K562 (cell line): Measurements from ENCODE around the gene SFI1. TPM values are rescaled to one million over a fixed set of nuclear protein-coding genes. Genes with fewer than 3 reads are reported as not detected.

Experiments
- BDP1 ChIP-seq: IDR thresholded peaks from 3 replicates; pipeline ENCODE4 v1.6.1; 2011; ENCODE audit not compliant: insufficient read length, insufficient read depth
- CCNT2 ChIP-seq: IDR thresholded peaks from 2 replicates; pipeline ENCODE4 v1.6.1; 2011; ENCODE audit warnings: borderline replicate concordance, low read depth, mild to moderate bottlenecking, moderate library complexity, mixed read lengths, low read length; ENCODE audit not compliant: insufficient read length; ENCODE audit errors: extremely low read depth
- FOS ChIP-seq: IDR thresholded peaks from 3 replicates; pipeline ENCODE4 v1.6.1; 2011; ENCODE audit not compliant: insufficient read length; ENCODE audit errors: extremely low read depth
- GATA2 ChIP-seq: sonication (generic); formaldehyde crosslinking; IDR thresholded peaks from 2 replicates; pipeline ENCODE4 v1.4.0; 2020; ENCODE audit warnings: mild to moderate bottlenecking, missing genetic modification reagents
- GTF2E2 ChIP-seq: fragments of 200-800 bp; sonication (Bioruptor generic); IDR thresholded peaks from 2 replicates; pipeline ENCODE4 v1.6.1; 2016; ENCODE audit warnings: missing genetic modification characterization, missing compliant biosample characterization
- HCFC1 ChIP-seq: IDR thresholded peaks from 2 replicates; pipeline ENCODE4 v1.6.1; 2012; ENCODE audit warnings: low read depth, low read length, improper control_type of control experiment
- HNRNPUL1 ChIP-seq: fragments of 200-400 bp; formaldehyde crosslinking; IDR thresholded peaks from 2 replicates; pipeline ENCODE4 v1.6.1; 2017; ENCODE audit warnings: low read length
- MAFG ChIP-seq: fragments of 450-650 bp; conservative IDR thresholded peaks from 2 replicates; pipeline ENCODE4 v1.6.1; 2016; ENCODE audit warnings: missing genetic modification characterization, missing compliant biosample characterization
- MAX ChIP-seq: sonication (generic); formaldehyde crosslinking; IDR thresholded peaks from 2 replicates; pipeline ENCODE4 v1.9.0; 2022; ENCODE audit warnings: mild to moderate bottlenecking, missing genetic modification reagents
- MXD1 ChIP-seq: fragments of 250-450 bp; sonication (Bioruptor Pico); IDR thresholded peaks from 2 replicates; pipeline ENCODE4 v1.8.0; 2021; ENCODE audit warnings: borderline replicate concordance, mild to moderate bottlenecking, moderate library complexity; ENCODE audit not compliant: poor library complexity, severe bottlenecking
- NFYB ChIP-seq: IDR thresholded peaks from 2 replicates; pipeline ENCODE4 v1.6.1; 2011; ENCODE audit warnings: mild to moderate bottlenecking, moderate library complexity; ENCODE audit not compliant: insufficient read length; ENCODE audit errors: extremely low read depth
- PHF8 ChIP-seq: fragments of 200-600 bp; sonication (generic); IDR thresholded peaks from 2 replicates; pipeline ENCODE4 v1.6.1; 2012; ENCODE audit warnings: mixed run types, mild to moderate bottlenecking, inconsistent platforms, low read length, moderate library complexity, borderline replicate concordance
- POLR2B ChIP-seq: fragments of 450-650 bp; IDR thresholded peaks from 2 replicates; pipeline ENCODE4 v1.6.1; 2018; ENCODE audit warnings: low read depth; ENCODE audit not compliant: partially characterized antibody
- PPARD ChIP-seq: fragments of 250-450 bp; sonication (Bioruptor Pico); IDR thresholded peaks from 2 replicates; pipeline ENCODE4 v1.8.0; 2022; ENCODE audit warnings: inconsistent platforms, mild to moderate bottlenecking, moderate library complexity
- RFX5 ChIP-seq: IDR thresholded peaks from 2 replicates; pipeline ENCODE4 v1.6.1; 2011; ENCODE audit warnings: low read depth, mild to moderate bottlenecking, improper control_type of control experiment, low read length
- SMAD4 ChIP-seq: fragments of 250-450 bp; sonication (Bioruptor Pico); conservative IDR thresholded peaks from 2 replicates; pipeline ENCODE4 v1.8.0; 2021; ENCODE audit warnings: inconsistent platforms, mild to moderate bottlenecking, moderate library complexity
- SMARCE1 ChIP-seq: fragments of 450-650 bp; IDR thresholded peaks from 2 replicates; pipeline ENCODE4 v1.7.1; 2016; ENCODE audit warnings: mild to moderate bottlenecking
- SNIP1 ChIP-seq: fragments of 450-650 bp; IDR thresholded peaks from 2 replicates; pipeline ENCODE4 v1.7.1; 2017; ENCODE audit warnings: low read depth, mild to moderate bottlenecking
- TAF7 ChIP-seq: fragments of 450-650 bp; IDR thresholded peaks from 2 replicates; pipeline ENCODE4 v1.6.1; 2016; ENCODE audit warnings: missing genetic modification characterization, missing compliant biosample characterization
- TBL1XR1 ChIP-seq, 2 experiments: IDR thresholded peaks; 2 replicates each; pipeline ENCODE4 v1.6.1; 2012; ENCODE audit warnings: improper control_type of control experiment in 2 of 2, low read length in 2 of 2, mild to moderate bottlenecking in 1 of 2
- YBX1 ChIP-seq: fragments of 450-650 bp; IDR thresholded peaks from 2 replicates; pipeline ENCODE4 v1.7.1; 2016; ENCODE audit warnings: mild to moderate bottlenecking
- ZBED1 ChIP-seq: IDR thresholded peaks from 2 replicates; pipeline ENCODE4 v1.6.1; 2014
- ZKSCAN3 ChIP-seq: fragments of 250-450 bp; sonication (Bioruptor Pico); IDR thresholded peaks from 2 replicates; pipeline ENCODE4 v1.4.0; 2020
- ZNF668 ChIP-seq: fragments of 250-450 bp; sonication (Bioruptor Pico); IDR thresholded peaks from 2 replicates; pipeline ENCODE4 v1.8.0; 2022; ENCODE audit warnings: mild to moderate bottlenecking, inconsistent platforms
- polyA plus RNA-seq, 8 experiments: library from polyadenylated mRNA; depleted of rRNA in 4 of 8; stranded (reverse) in 5 of 8; unstranded in 3 of 8; fragments of >200 nt; fragmentation: Nextera tagmentation in 2 of 8; fragmentation: Illumina TruSeq in 1 of 8; extraction: Ambion mirVana in 2 of 8; extraction: Trizol in 1 of 8; gene quantifications; 2 replicates each; pipeline versions ENCODE4 v1.2.1 to v1.2.3, GENCODE V29; 2011 to 2014; ENCODE audit warnings: inconsistent platforms in 1 of 8, missing spikeins in 1 of 8
- total RNA-seq, 7 experiments: library from RNA; depleted of rRNA in 6 of 7; stranded (reverse); fragments of >200 nt in 6 of 7; fragmentation: Illumina TruSeq in 2 of 7; extraction: Trizol in 2 of 7; gene quantifications; 2 replicates each; pipeline versions ENCODE4 v1.2.1 to v1.2.3, GENCODE V29; 2011 to 2021; ENCODE audit warnings: low replicate concordance in 1 of 7
- TF ChIP-seq, protein P1 (sequence below), 2 experiments: fragments of 450-650 bp in 1 of 2; sonication (generic) in 1 of 2; formaldehyde crosslinking in 1 of 2; IDR thresholded peaks in 1 of 2; conservative IDR thresholded peaks in 1 of 2; 2 replicates each; pipeline versions ENCODE4 v1.6.1 to v1.8.1; 2016 to 2023; ENCODE audit warnings: mild to moderate bottlenecking in 2 of 2, moderate library complexity in 2 of 2, inconsistent platforms in 1 of 2, missing genetic modification reagents in 1 of 2
- TF ChIP-seq, protein P2 (sequence below), 2 experiments: fragments of 450-650 bp; IDR thresholded peaks; 2 replicates each; pipeline ENCODE4 v1.6.1; 2016

The SFI1 gene
- total and polyA plus RNA-seq, 9 of the 15 experiments (the other 6 are each of a cell fraction or from before 2014, with no cell fraction given): 3.0 to 25.6 (median 14.1) TPM

- TF ChIP-seq PHF8 (peak; percentile 87), RFX5 (peak; percentile 49; the same call in 1 of the 2 replicates), SMARCE1 (no peak), GATA2 (CRISPR knock-in tag) (no peak), ZKSCAN3 (CRISPR knock-in tag) (no peak), HCFC1 (peak; percentile 78), ZNF668 (CRISPR knock-in tag) (no peak), BDP1 (no peak), GTF2E2 (0 out of 2 replicates have a peak, but pooled peaks have one; percentile 43), PPARD (no peak), MAFG (tag) (peak; percentile 66), HNRNPUL1 (no peak), FOS (peak; percentile 46), NFYB (peak; percentile 84), MAX (CRISPR knock-in tag) (peak; percentile 87), TAF7 (tag) (0 out of 2 replicates have a peak, but pooled peaks have one; percentile 26), POLR2B (peak; percentile 67), ZBED1 (no peak), TBL1XR1 (IDR thresholded peaks at IDR 0.05; ENCODE audit: low read length in 2 of 2) (peak in 1 of 2 experiments; percentile 63; a peak in 1 of 4 replicates), CCNT2 (peak; percentile 30), SNIP1 (no peak), SMAD4 (CRISPR knock-in tag) (peak; percentile 64), MXD1 (CRISPR knock-in tag) (peak; percentile 91), YBX1 (no peak)
- TF ChIP-seq, protein P1, sequence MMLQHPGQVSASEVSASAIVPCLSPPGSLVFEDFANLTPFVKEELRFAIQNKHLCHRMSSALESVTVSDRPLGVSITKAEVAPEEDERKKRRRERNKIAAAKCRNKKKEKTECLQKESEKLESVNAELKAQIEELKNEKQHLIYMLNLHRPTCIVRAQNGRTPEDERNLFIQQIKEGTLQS (IDR thresholded peaks at IDR 0.05): peak; percentile 80
- TF ChIP-seq, protein P1 (CRISPR knock-in tag; conservative IDR thresholded peaks at IDR 0.05): no peak
- TF ChIP-seq, protein P2, sequence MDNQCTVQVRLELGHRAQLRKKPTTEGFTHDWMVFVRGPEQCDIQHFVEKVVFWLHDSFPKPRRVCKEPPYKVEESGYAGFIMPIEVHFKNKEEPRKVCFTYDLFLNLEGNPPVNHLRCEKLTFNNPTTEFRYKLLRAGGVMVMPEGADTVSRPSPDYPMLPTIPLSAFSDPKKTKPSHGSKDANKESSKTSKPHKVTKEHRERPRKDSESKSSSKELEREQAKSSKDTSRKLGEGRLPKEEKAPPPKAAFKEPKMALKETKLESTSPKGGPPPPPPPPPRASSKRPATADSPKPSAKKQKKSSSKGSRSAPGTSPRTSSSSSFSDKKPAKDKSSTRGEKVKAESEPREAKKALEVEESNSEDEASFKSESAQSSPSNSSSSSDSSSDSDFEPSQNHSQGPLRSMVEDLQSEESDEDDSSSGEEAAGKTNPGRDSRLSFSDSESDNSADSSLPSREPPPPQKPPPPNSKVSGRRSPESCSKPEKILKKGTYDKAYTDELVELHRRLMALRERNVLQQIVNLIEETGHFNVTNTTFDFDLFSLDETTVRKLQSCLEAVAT (IDR thresholded peaks at IDR 0.05): peak in 1 of 2 experiments; percentile 29; a peak in 1 of 4 replicates
Measured at GRCh38 chr22:31661851-31662667, 165.7 kb downstream of the SFI1 start, which contains the start of gene PISD (continued).
